WTC11 (cell line): ENCODE data around the gene MYMX. TPM values are rescaled to one million over a fixed set of nuclear protein-coding genes. Genes with fewer than 3 reads are reported as not detected.

Experiments
- ATAC-seq: fragments of 200-7000 bp; cut with Tn5 transposase; 2 replicates; pipeline ENCODE4 v1.10.0; 2021; ENCODE audit warnings: mild to moderate bottlenecking, moderate library complexity
- CTCF ChIA-PET: fragments of 300-600 bp; sonication (Branson Sonifier 250); formaldehyde crosslinking; loops from one replicate; lab custom pipeline; 2021; ENCODE audit warnings: antibody characterized with exemption; lab: Charles Lee
- POLR2A ChIA-PET: fragments of 350-600 bp; sonication (Branson Sonifier 250); formaldehyde crosslinking; loops from one replicate; lab custom pipeline; 2021; ENCODE audit warnings: antibody characterized with exemption; lab: Charles Lee
- DNase-seq: peaks from one replicate; pipeline ENCODE4 v3.0.0; 2021; ENCODE audit warnings: low spot score
- H3K27ac Mint-ChIP-seq: 2 replicates; pipeline ENCODE4 v1.8.0; 2021; ENCODE audit warnings: mixed read lengths
- H3K27me3 Mint-ChIP-seq: 2 replicates; pipeline ENCODE4 v1.8.0; 2021; ENCODE audit warnings: low read depth, mild to moderate bottlenecking, moderate library complexity, mixed read lengths
- H3K36me3 Mint-ChIP-seq: 2 replicates; pipeline ENCODE4 v1.8.0; 2021; ENCODE audit warnings: mixed read lengths
- H3K4me1 Mint-ChIP-seq: 2 replicates; pipeline ENCODE4 v1.8.0; 2022; ENCODE audit warnings: mixed read lengths
- H3K4me3 Mint-ChIP-seq: 2 replicates; pipeline ENCODE4 v1.8.0; 2021; ENCODE audit warnings: mild to moderate bottlenecking, moderate library complexity, mixed read lengths
- H3K9me3 Mint-ChIP-seq: 2 replicates; pipeline ENCODE4 v1.8.0; 2021; ENCODE audit warnings: mixed read lengths
- CREM ChIP-seq: sonication (generic); formaldehyde crosslinking; IDR thresholded peaks from 2 replicates; pipeline ENCODE4 v1.8.1; 2022; ENCODE audit warnings: mild to moderate bottlenecking, missing genetic modification reagents, moderate library complexity
- CTCF ChIP-seq: fragments of 200-600 bp; IDR thresholded peaks from 2 replicates; pipeline ENCODE4 v1.8.0; 2022; ENCODE audit warnings: antibody characterized with exemption
- GTF2I ChIP-seq: fragments of 250-450 bp; sonication (Bioruptor Pico); conservative IDR thresholded peaks from 2 replicates; pipeline ENCODE4 v1.4.0; 2021; ENCODE audit warnings: mild to moderate bottlenecking
- HMGXB4 ChIP-seq: sonication (generic); formaldehyde crosslinking; IDR thresholded peaks from 2 replicates; pipeline ENCODE4 v1.8.1; 2023; ENCODE audit warnings: mild to moderate bottlenecking, moderate library complexity, missing genetic modification reagents
- PRDM15 ChIP-seq: sonication (generic); formaldehyde crosslinking; IDR thresholded peaks from 2 replicates; pipeline ENCODE4 v1.8.0; 2022; ENCODE audit warnings: missing genetic modification reagents
- SMAD3 ChIP-seq: sonication (generic); formaldehyde crosslinking; IDR thresholded peaks from 2 replicates; pipeline ENCODE4 v1.8.0; 2022; ENCODE audit warnings: missing genetic modification reagents, mild to moderate bottlenecking, borderline replicate concordance
- ZNF138 ChIP-seq: sonication (generic); formaldehyde crosslinking; conservative IDR thresholded peaks from 2 replicates; pipeline ENCODE4 v1.8.1; 2022; ENCODE audit warnings: mild to moderate bottlenecking, moderate library complexity, missing genetic modification reagents
- ZNF232 ChIP-seq: sonication (generic); formaldehyde crosslinking; IDR thresholded peaks from 2 replicates; pipeline ENCODE4 v1.8.0; 2022; ENCODE audit warnings: mild to moderate bottlenecking, missing genetic modification reagents
- ZNF416 ChIP-seq: fragments of 250-450 bp; sonication (Bioruptor Pico); IDR thresholded peaks from 2 replicates; pipeline ENCODE4 v1.9.0; 2021; ENCODE audit warnings: mild to moderate bottlenecking, inconsistent platforms
- ZNF512 ChIP-seq: sonication (generic); formaldehyde crosslinking; IDR thresholded peaks from 2 replicates; pipeline ENCODE4 v1.8.1; 2022; ENCODE audit warnings: missing genetic modification reagents, borderline replicate concordance
- total RNA-seq: library from RNA; stranded (reverse); gene quantifications from 3 replicates; pipeline ENCODE4 v1.2.3, GENCODE V29; 2021
- TF ChIP-seq, protein P1 (sequence below): sonication (generic); formaldehyde crosslinking; IDR thresholded peaks from 2 replicates; pipeline ENCODE4 v1.8.1; 2023; ENCODE audit warnings: mild to moderate bottlenecking, missing genetic modification reagents, borderline replicate concordance

Gene MYMX
- total RNA-seq, 1 experiment from 2014 or later = 3.9 TPM

DNA sequence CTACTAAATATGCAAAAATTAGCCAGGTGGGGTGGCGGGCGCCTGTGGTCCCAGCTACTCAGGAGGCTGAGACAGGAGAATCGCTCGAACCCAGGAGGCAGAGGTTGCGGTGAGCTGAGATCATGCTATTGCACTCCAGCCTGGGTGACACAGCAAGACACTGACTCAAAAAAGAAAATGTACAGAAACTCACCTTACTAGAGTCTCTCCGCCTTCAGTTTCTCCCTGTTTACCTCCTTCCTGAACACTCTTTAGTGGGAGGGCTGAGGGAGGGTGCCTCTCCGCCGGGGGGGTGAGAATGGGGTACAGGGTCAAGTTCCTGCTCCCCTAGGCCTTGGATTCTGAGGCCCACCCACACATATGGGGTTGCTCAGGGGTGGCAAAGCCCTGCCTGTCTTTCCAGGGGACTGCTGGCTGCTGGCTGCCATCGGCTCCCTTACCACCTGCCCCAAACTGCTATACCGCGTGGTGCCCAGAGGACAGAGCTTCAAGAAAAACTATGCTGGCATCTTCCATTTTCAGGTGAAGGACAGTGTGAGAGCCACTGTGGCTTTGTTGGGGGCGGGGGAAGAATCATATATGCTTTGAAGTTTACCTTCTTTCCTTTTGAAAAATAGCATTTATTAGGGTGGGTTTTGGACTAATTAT, 44.7 kb upstream of the MYMX start:
- peaks cover 11% of the 10 kb centered on the region for H3K4me1 Mint-ChIP-seq
- peaks cover 8% of the 10 kb centered on the region for H3K9me3 Mint-ChIP-seq
- peaks cover 4% of the 10 kb centered on the region; the same call in 1 of the 2 replicates for H3K36me3 Mint-ChIP-seq
- no peak overlapping the region for H3K27ac Mint-ChIP-seq
- TF ChIP-seq ZNF138 (CRISPR knock-in tag) = no peak
- no peak for TF ChIP-seq SMAD3 (CRISPR knock-in tag)
- ATAC-seq (no peak), DNase-seq (no peak)
- peaks cover 5% of the 10 kb centered on the region; the same call in 1 of the 2 replicates for H3K27me3 Mint-ChIP-seq
- no peak overlapping the region for H3K4me3 Mint-ChIP-seq
- POLR2A ChIA-PET = interaction anchor here (1.3 kb wide), 1 partner anchor 52 kb away, joined by 5 read pairs; the partner anchor contains the start of gene SLC29A1
- CTCF ChIA-PET = interaction anchor here (0.6 to 3.3 kb wide), 30 partner anchors 9 to 168 kb away, joined by 3 to 64 read pairs (median 6); partner anchors contain the start of genes AARS2, CAPN11, HSP90AB1 and MYMX

DNA sequence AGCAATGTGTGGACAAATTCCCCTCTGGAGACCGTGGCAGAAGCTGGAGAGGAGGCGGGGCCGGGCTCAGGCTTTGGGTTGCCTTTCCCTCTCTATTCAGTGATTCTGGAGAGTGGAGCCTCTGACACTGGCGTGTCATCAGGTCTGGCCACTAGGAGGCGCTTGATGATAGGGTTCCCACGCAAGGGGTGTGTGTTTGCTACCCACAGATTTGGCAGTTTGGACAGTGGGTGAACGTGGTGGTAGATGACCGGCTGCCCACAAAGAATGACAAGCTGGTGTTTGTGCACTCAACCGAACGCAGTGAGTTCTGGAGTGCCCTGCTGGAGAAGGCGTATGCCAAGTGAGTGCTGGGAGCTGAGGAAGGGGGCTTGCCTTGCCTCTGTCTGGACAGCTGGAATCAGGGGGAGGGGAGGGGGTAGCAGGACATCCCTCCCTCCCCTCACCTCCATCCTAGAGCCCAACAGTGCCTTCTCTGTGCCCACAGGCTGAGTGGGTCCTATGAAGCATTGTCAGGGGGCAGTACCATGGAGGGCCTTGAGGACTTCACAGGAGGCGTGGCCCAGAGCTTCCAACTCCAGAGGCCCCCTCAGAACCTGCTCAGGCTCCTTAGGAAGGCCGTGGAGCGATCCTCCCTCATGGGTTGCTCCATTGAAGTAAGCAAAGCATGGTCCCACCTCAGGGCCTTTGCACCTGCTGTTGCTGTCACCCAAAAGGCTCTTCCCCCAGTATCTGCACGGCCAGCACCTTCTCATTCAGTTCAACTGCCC, 43.8 kb upstream of the MYMX start:
- CTCF ChIA-PET = interaction anchor here (0.6 to 3.3 kb wide), 40 partner anchors 8 to 204 kb away, joined by 3 to 64 read pairs (median 6); partner anchors contain the start of genes AARS2, CAPN11, HSP90AB1 and MYMX
- Mint-ChIP-seq H3K4me1 (peaks cover 10% of the 10 kb centered on the region), H3K27me3 (peaks cover 5% of the 10 kb centered on the region; the same call in 1 of the 2 replicates), H3K27ac (no peak overlapping the region), H3K4me3 (no peak overlapping the region), H3K36me3 (peaks cover 4% of the 10 kb centered on the region; the same call in 1 of the 2 replicates), H3K9me3 (peaks cover 8% of the 10 kb centered on the region)
- DNase-seq (peak; percentile 88), ATAC-seq (peak; percentile 90)
- TF ChIP-seq HMGXB4 (CRISPR knock-in tag) (0 out of 2 replicates have a peak, but pooled peaks have one; percentile 38), ZNF232 (0 out of 2 replicates have a peak, but pooled peaks have one; percentile 38), CTCF (peak; percentile 88), CREM (no peak), GTF2I (CRISPR knock-in tag) (0 out of 2 replicates have a peak, but pooled peaks have one; percentile 54), ZNF512 (CRISPR knock-in tag) (no peak)
- POLR2A ChIA-PET = interaction anchor here (0.5 to 1.3 kb wide), 3 partner anchors 17 to 84 kb away, joined by 3 to 5 read pairs (median 3); partner anchors contain the start of genes SLC29A1 and SLC35B2

DNA sequence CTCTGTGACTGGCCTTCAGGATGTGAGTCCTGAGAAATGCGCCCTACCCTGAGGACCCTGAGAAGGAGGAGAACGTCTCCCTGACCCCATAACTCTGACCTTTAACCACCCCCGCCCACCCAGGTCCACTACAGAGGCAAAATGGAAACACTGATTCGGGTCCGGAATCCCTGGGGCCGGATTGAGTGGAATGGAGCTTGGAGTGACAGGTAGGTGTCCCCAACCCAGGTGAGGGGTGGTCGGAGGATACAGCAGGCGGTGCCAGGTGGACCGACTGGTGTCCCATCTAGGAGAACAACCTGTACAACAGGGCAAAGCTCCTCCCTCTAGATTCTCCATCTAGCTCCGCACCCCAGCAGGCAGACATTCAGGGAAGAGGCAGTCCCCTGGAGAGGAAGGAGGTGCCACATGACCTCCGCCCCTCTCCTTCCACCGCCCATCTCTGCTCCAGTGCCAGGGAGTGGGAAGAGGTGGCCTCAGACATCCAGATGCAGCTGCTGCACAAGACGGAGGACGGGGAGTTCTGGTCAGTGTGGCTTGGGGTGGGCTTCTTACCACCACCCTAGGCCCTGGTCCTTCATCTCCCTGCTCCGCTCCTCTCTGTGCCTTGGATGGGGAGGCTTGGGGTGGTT, 40.5 kb upstream of the MYMX start:
- Mint-ChIP-seq H3K4me3 (no peak overlapping the region), H3K27me3 (no peaks in the 10 kb centered on the region), H3K9me3 (no peaks in the 10 kb centered on the region), H3K36me3 (no peaks in the 10 kb centered on the region), H3K27ac (peak overlapping the region; percentile 36; the same call in 1 of the 2 replicates), H3K4me1 (peaks cover 10% of the 10 kb centered on the region)
- POLR2A ChIA-PET = no interaction called here
- CTCF ChIA-PET = interaction anchor here (0.6 to 1.6 kb wide), 4 partner anchors 22 to 70 kb away, joined by 3 to 5 read pairs (median 4); partner anchors contain the start of genes MRPL14 and TMEM63B
- ATAC-seq = no peak
- no peak for DNase-seq
- TF ChIP-seq ZNF416 (CRISPR knock-in tag) = no peak
- no peak for TF ChIP-seq ZNF512 (CRISPR knock-in tag)
- TF ChIP-seq, protein P1, sequence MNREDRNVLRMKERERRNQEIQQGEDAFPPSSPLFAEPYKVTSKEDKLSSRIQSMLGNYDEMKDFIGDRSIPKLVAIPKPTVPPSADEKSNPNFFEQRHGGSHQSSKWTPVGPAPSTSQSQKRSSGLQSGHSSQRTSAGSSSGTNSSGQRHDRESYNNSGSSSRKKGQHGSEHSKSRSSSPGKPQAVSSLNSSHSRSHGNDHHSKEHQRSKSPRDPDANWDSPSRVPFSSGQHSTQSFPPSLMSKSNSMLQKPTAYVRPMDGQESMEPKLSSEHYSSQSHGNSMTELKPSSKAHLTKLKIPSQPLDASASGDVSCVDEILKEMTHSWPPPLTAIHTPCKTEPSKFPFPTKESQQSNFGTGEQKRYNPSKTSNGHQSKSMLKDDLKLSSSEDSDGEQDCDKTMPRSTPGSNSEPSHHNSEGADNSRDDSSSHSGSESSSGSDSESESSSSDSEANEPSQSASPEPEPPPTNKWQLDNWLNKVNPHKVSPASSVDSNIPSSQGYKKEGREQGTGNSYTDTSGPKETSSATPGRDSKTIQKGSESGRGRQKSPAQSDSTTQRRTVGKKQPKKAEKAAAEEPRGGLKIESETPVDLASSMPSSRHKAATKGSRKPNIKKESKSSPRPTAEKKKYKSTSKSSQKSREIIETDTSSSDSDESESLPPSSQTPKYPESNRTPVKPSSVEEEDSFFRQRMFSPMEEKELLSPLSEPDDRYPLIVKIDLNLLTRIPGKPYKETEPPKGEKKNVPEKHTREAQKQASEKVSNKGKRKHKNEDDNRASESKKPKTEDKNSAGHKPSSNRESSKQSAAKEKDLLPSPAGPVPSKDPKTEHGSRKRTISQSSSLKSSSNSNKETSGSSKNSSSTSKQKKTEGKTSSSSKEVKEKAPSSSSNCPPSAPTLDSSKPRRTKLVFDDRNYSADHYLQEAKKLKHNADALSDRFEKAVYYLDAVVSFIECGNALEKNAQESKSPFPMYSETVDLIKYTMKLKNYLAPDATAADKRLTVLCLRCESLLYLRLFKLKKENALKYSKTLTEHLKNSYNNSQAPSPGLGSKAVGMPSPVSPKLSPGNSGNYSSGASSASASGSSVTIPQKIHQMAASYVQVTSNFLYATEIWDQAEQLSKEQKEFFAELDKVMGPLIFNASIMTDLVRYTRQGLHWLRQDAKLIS (CRISPR knock-in tag) = no peak
- TF ChIP-seq PRDM15 (CRISPR knock-in tag) = peak; percentile 79
